Osteoblast (primary cell): ENCODE measurements around the gene GALNT9. TPM values are rescaled to one million over a fixed set of nuclear protein-coding genes. Genes with fewer than 3 reads are reported as not detected.
A peak's percentile ranks its signal among the peaks of the same experiment; 100 is the strongest.

Source experiments
- DNase-seq: peaks from one replicate; pipeline ENCODE4 v3.0.0; 2011; ENCODE audit warnings: low spot score, mixed read lengths; ENCODE audit not compliant: insufficient read length; ENCODE audit errors: missing footprints
- H2AFZ ChIP-seq: 2 replicates; pipeline ENCODE4 v1.6.0; 2011; ENCODE audit warnings: mild to moderate bottlenecking, low read length
- H3K27ac ChIP-seq: 2 replicates; pipeline ENCODE4 v1.5.1; 2011; ENCODE audit warnings: mild to moderate bottlenecking, low read depth, low read length, moderate library complexity
- H3K27me3 ChIP-seq: 2 replicates; pipeline ENCODE4 v1.6.0; 2012; ENCODE audit warnings: mild to moderate bottlenecking, control low read depth, inconsistent platforms, low read length, moderate library complexity; ENCODE audit not compliant: insufficient read depth
- H3K36me3 ChIP-seq: 2 replicates; pipeline ENCODE4 v1.5.1; 2011; ENCODE audit warnings: mild to moderate bottlenecking, low read length, control low read depth, moderate library complexity; ENCODE audit not compliant: insufficient read depth
- H3K4me1 ChIP-seq: 2 replicates; pipeline ENCODE4 v1.5.1; 2011; ENCODE audit warnings: mild to moderate bottlenecking, low read length, control low read depth, moderate library complexity; ENCODE audit not compliant: insufficient read depth
- H3K4me2 ChIP-seq: 2 replicates; pipeline ENCODE4 v1.6.0; 2011; ENCODE audit warnings: mild to moderate bottlenecking, low read length; ENCODE audit not compliant: insufficient read depth
- H3K4me3 ChIP-seq: fragments of 200-600 bp; sonication (generic); 3 replicates; pipeline ENCODE4 v1.5.1; 2012; ENCODE audit warnings: mild to moderate bottlenecking, low read length, inconsistent platforms; ENCODE audit not compliant: insufficient read depth
- H3K79me2 ChIP-seq: 2 replicates; pipeline ENCODE4 v1.6.0; 2012; ENCODE audit warnings: mild to moderate bottlenecking, low read length, control low read depth, inconsistent platforms; ENCODE audit not compliant: insufficient read depth
- H3K9me3 ChIP-seq: 2 replicates; pipeline ENCODE4 v1.5.1; 2011; ENCODE audit warnings: low read depth, low read length, control low read depth
- H4K20me1 ChIP-seq: 2 replicates; pipeline ENCODE4 v1.6.0; 2012; ENCODE audit warnings: mild to moderate bottlenecking, low read length, control low read depth; ENCODE audit not compliant: insufficient read depth
- total RNA-seq: library from RNA; depleted of rRNA; stranded (reverse); fragments of >200 nt; gene quantifications from 2 replicates; pipeline ENCODE4 v1.2.3, GENCODE V29; 2012
- TF ChIP-seq, protein P1 (sequence below): IDR thresholded peaks from 2 replicates; pipeline ENCODE4 v1.5.1; 2011; ENCODE audit warnings: mild to moderate bottlenecking, low read depth, low read length, moderate library complexity; ENCODE audit errors: extremely low read depth

GALNT9 gene
- total RNA-seq, 1 donor: 0.36 TPM

DNA sequence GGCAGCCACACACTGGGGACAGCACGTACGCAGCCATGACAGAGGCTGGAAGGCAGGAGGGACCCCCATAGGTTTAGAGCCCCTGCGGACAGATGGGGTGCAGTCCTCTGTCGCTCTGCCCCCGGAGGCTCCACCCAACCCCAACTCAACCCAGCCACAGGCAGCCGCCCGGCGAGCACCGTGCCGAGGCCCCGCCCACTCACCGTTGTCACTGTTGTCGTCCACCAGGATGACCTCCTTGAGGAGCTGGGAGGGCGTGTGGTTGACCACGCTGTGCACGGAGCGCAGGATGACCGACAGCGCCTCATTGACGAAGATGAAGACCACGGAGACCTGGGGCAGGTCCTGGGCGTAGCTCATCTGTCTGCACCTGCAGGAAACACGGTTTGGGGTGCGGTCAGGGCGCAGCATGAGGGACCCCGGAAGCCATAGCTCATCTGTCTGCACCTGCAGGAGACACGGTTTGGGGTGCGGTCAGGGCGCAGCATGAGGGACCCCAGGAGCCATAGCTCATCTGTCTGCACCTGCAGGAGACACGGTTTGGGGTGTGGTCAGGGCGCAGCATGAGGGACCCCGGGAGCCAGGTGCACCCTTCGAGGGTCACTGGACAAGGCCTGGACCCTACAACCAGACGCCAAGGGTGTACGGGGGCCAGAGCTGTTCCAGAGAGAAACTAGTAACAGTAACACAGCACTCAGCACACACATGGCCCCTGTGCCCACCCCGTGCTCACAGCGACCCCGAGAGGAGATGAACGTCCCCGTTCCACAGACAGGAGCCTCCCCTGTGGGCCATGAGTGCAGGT is 66.9 kb downstream of the GALNT9 start:
- no peaks in the 10 kb centered on the region for H4K20me1 ChIP-seq

DNA sequence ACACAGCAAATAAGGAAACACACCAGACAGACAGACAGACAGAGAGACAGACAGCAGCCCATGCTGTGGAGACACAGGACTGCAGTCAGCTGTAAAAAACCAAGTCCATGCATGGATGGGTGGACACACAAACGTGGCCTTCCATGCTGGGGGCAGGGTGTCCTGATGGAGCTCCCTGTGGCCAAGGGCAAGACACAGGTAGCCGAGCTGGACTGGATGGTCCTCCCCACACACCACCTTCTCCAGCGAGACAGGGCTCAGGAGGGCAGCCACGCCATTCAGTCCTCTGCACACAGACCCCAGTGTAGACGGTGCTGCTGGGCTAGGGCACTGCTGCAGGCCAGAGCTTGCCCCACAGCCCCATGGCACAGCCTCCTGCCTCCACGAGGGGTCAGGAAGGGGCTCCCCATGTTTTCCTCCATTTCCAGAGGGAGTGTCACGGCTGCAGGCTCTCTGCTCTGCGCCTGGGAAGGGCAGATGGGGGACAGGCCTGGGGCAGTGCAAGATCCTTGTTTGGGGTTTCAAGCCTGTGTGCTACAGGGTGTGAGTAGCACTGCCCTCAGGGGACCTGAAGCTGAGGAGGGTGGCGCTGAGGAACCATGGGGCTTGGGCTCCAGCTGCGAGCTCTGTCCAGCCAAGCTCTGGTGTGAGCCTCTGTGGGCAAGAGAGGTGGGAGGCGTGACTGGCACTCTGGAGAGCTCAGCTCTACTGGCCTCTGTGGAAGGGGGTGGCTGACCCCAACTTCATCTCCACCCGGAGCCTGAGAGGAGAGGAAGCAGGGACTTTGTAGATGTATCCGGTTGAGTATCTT is 67.9 kb downstream of the GALNT9 start:
- Histone ChIP-seq H3K4me3 (no peak overlapping the region), H2AFZ (no peak overlapping the region), H3K27ac (no peak overlapping the region), H3K27me3 (no peaks in the 10 kb centered on the region), H3K79me2 (no peaks in the 10 kb centered on the region), H4K20me1 (no peaks in the 10 kb centered on the region), H3K36me3 (no peaks in the 10 kb centered on the region), H3K4me1 (no peaks in the 10 kb centered on the region), H3K9me3 (no peaks in the 10 kb centered on the region), H3K4me2 (no peak overlapping the region)
- DNase-seq: peak; percentile 78
- TF ChIP-seq, protein P1, sequence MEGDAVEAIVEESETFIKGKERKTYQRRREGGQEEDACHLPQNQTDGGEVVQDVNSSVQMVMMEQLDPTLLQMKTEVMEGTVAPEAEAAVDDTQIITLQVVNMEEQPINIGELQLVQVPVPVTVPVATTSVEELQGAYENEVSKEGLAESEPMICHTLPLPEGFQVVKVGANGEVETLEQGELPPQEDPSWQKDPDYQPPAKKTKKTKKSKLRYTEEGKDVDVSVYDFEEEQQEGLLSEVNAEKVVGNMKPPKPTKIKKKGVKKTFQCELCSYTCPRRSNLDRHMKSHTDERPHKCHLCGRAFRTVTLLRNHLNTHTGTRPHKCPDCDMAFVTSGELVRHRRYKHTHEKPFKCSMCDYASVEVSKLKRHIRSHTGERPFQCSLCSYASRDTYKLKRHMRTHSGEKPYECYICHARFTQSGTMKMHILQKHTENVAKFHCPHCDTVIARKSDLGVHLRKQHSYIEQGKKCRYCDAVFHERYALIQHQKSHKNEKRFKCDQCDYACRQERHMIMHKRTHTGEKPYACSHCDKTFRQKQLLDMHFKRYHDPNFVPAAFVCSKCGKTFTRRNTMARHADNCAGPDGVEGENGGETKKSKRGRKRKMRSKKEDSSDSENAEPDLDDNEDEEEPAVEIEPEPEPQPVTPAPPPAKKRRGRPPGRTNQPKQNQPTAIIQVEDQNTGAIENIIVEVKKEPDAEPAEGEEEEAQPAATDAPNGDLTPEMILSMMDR: no peak

More for the DNA sequence above, 66.9 kb downstream of the GALNT9 start:
- Histone ChIP-seq H3K27ac (no peak overlapping the region), H2AFZ (no peak overlapping the region), H3K4me3 (no peak overlapping the region), H3K9me3 (no peaks in the 10 kb centered on the region), H3K4me1 (no peaks in the 10 kb centered on the region), H3K79me2 (no peaks in the 10 kb centered on the region), H3K27me3 (no peaks in the 10 kb centered on the region), H3K36me3 (no peaks in the 10 kb centered on the region), H3K4me2 (no peak overlapping the region)
- TF ChIP-seq, protein P1: no peak
- peak; percentile 74 for DNase-seq

DNA sequence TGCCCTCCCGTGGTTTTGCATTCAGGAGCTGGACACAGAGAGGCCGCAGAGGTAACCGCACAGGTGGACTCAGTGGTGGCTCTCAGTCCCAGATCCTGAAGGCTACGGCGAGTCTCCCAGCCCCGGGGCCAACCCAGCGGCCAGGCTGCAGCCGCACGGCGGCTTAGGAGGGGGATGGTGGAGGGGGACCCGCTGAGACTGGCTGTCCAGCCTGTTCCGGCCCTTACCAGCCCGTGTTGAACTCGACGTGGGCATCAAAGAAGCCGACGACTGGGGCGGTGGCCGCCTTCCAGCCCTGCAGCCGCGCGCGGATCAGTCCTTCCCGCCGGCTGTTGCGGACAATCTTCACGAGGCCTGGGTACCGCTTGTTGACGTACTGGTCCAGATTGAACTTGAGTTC is 68.7 kb downstream of the GALNT9 start:
- no peaks in the 10 kb centered on the region for H3K27me3 ChIP-seq
- H3K4me3 ChIP-seq: no peak overlapping the region
- H3K4me2 ChIP-seq: no peak overlapping the region
- no peak overlapping the region for H3K27ac ChIP-seq
- H4K20me1 ChIP-seq: no peaks in the 10 kb centered on the region
- H3K36me3 ChIP-seq: no peaks in the 10 kb centered on the region
- TF ChIP-seq, protein P1: no peak
- H3K4me1 ChIP-seq: no peaks in the 10 kb centered on the region
- no peaks in the 10 kb centered on the region for H3K9me3 ChIP-seq
- no peaks in the 10 kb centered on the region for H3K79me2 ChIP-seq
- peak; percentile 81 for DNase-seq
- no peak overlapping the region for H2AFZ ChIP-seq
